ENCODE results near the gene FOXL3.

GRCh38 chr7:244974-245373, 45.0 kb upstream of the FOXL3 start:
- TF ChIP-seq CTCF (IDR thresholded peaks at IDR 0.05), result no peak
- TF ChIP-seq REST (IDR thresholded peaks at IDR 0.05; ENCODE audit: low read depth, low read length), result no peak
- TF ChIP-seq NRF1 (IDR thresholded peaks at IDR 0.05; ENCODE audit: low read depth, low read length), result no peak
- no peak for TF ChIP-seq EP300 (IDR thresholded peaks at IDR 0.05; ENCODE audit: borderline replicate concordance in 1 of 2, low read depth in 1 of 2, low read length in 1 of 2)
- TF ChIP-seq RFX5 (IDR thresholded peaks at IDR 0.05; ENCODE audit: low read length), result no peak
- no peak for TF ChIP-seq FOXM1 (IDR thresholded peaks at IDR 0.05; ENCODE audit: low read depth)
- no peak for TF ChIP-seq USF1 (IDR thresholded peaks at IDR 0.05; ENCODE audit: borderline replicate concordance, low read depth)
- no peak for TF ChIP-seq ZBTB33 (IDR thresholded peaks at IDR 0.05; ENCODE audit: borderline replicate concordance, low read depth)
- no peak for TF ChIP-seq IRF3 (IDR thresholded peaks at IDR 0.05; ENCODE audit: low read depth, low read length)
- TF ChIP-seq POLR2AphosphoS5 (IDR thresholded peaks at IDR 0.05; ENCODE audit: low read depth, low read length), result no peak
- no peak for TF ChIP-seq GABPA (IDR thresholded peaks at IDR 0.05; ENCODE audit: low read depth)
- no peak for TF ChIP-seq ELF1 (IDR thresholded peaks at IDR 0.05)
- TF ChIP-seq TAF1 (IDR thresholded peaks at IDR 0.05; ENCODE audit: borderline replicate concordance, low read depth, low read length), result no peak
